ENCODE measurements around the gene ATP8A2.
"Not testable (repeated sequence)": the region's sequence is repeated elsewhere in the genome, so short reads cannot be mapped to it uniquely, and the experiment has no call there.

ATP8A2 gene

GRCh38 chr13:25371875-25372283 is at the start of gene ATP8A2:
Gene ATP8A2 (plus strand): TSS chr13:25371974. CDS start chr13:25372213, 239 bp downstream.
- DNase-seq (ENCODE audit: low read depth in 1 of 2, low spot score in 1 of 2), result no peak

- no peak for DNase-seq (ENCODE audit: low read depth in 1 of 2, low spot score in 1 of 2)
These were observed 47.7 kb upstream of the ATP8A2 start for GRCh38 chr13:25324100-25324499.

GRCh38 chr13:25329706-25330105 is 42.1 kb upstream of the ATP8A2 start:
- no peak for DNase-seq (ENCODE audit: low read depth in 1 of 2, low spot score in 1 of 2)

DNA sequence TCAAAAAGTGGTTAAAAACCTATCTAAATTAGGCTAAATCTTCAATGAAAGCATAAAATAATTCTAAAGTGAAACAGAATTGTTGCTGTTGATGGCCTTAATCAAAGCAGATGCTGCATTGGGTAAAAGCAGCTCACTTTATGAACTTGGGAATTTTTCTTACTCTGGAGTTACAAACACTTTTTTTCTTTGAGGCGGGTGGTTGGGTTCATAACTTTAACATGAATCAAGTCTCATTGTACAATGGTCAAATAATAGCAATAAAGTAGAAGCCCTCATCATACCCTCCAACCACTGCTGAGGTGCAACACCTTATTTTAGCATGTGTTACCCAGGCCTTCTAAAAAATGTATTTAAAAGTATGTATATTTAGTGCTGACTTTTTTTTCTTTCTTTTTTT is 41.2 kb upstream of the ATP8A2 start:
- no peak for DNase-seq (ENCODE audit: low read depth in 1 of 2, low spot score in 1 of 2)

DNA sequence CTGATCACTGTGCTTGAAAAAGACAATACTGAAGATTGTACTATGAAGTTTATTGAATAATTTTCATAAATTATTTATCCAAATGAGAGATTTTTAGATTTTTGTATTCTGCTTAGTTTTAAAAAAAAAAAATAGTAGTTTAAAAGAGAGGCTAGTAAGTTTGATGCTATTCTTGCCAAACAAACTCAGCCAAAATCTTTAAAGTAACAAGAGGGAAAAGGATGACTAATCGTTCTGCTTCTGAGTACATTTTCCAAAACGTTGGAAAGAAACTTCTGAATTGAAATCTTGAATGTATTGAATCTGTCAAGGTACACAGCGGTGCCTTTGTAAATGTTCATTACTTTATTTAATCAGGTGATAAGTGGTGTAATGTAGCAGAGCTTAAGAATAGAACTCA is 35.9 kb upstream of the ATP8A2 start:
- no peak for DNase-seq (ENCODE audit: low read depth in 1 of 2, low spot score in 1 of 2)

GRCh38 chr13:25345576-25345975 is 26.2 kb upstream of the ATP8A2 start:
- no peak for DNase-seq (ENCODE audit: low read depth in 1 of 2, low spot score in 1 of 2)

- no peak for DNase-seq (ENCODE audit: low read depth in 1 of 2, low spot score in 1 of 2)
These were observed 24.6 kb upstream of the ATP8A2 start for GRCh38 chr13:25347151-25347550.

- DNase-seq (ENCODE audit: low read depth in 1 of 2, low spot score in 1 of 2), result no peak
These were observed 20.4 kb upstream of the ATP8A2 start for GRCh38 chr13:25351404-25351803.

- no peak for DNase-seq (ENCODE audit: low read depth in 1 of 2, low spot score in 1 of 2)
These were observed 19.5 kb upstream of the ATP8A2 start for GRCh38 chr13:25352230-25352629.

DNA sequence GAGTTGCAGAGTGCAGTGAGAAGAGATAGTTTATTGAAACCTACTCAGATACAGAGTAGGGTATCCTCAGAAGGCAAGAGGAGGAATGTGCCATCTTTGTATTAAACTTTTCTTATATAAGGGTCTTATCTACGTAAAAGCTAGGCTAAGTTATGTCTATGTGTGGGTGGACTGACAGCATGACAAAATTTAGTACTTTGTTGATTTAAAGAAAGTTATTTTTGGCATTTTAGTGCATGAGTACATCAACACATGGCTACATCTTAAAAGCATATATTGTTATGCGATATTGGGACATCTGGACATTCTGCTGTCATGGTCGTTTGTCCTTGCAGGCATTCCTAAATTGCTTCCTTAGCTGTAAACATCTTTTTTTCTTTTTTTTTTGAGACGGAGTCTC is 19.0 kb upstream of the ATP8A2 start:
- no peak for DNase-seq (ENCODE audit: low read depth in 1 of 2, low spot score in 1 of 2)

- no peak for DNase-seq (ENCODE audit: low read depth in 1 of 2, low spot score in 1 of 2)
These were observed 18.4 kb upstream of the ATP8A2 start for GRCh38 chr13:25353344-25353743.

DNA sequence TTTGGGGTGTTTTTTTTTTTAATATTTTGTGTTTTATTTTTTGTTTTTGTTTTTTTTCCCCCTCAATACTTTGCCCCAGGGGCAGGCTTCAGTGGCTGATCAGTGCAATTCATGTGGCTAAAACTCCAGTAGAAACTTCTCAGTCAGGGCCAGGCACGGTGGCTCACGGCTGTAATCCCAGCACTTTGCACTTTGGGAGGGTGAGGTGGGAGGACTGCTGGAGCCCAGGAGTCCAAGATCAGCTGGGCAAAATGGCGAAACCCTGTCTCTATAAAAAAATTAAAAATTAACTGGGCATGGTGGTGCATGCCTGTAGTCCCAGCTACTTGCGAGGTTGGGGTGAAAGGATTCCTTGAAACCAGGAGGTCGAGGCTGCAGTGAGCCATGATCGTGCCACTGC is 17.4 kb upstream of the ATP8A2 start:
- no peak for DNase-seq (ENCODE audit: low read depth in 1 of 2, low spot score in 1 of 2)

DNA sequence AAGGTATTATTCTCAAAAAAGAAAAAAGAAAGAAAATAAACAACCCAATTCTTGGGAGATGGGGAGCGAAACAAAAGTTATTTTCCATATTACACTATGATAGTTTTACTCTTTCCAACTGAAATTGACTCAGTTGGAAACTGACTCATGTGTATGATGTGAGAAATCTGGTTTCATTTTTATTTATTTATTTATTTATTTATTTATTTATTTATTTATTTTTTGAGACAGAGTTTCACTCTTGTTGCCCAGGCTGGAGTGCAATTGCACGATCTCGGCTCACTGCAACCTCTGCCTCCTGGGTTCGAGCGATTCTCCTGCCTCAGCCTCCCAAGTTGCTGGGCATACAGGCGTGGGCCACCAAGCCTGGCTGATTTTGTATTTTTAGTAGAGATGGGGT is 11.3 kb upstream of the ATP8A2 start:
- DNase-seq (ENCODE audit: low read depth in 1 of 2, low spot score in 1 of 2), result not testable (repeated sequence)

DNA sequence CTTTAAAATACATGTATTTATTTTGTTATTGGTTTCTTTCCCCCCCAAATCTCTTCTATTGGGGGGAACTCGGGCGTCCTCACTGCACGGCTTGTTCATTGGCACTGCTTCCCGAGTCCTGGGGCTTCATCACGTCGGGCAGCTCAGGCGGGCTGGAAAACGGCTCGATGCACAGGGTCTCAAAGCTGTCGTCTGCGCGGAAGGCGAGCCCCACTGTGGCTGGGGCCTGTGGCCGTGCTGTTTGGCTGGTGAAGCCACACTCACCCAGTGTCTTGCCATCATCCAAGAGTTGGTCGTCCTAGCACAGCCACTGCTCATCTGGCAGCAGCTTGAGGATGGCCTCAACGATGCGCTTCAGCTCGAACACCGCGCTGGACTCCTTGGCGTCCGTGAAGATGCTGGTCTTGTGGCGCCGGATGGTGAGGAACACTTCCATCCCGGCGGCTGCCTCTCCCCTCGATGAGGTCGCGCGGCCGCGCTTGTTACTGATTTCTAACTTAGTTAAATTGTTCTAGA is 6.0 kb upstream of the ATP8A2 start:
- no peak for DNase-seq (ENCODE audit: low read depth in 1 of 2, low spot score in 1 of 2)

DNA sequence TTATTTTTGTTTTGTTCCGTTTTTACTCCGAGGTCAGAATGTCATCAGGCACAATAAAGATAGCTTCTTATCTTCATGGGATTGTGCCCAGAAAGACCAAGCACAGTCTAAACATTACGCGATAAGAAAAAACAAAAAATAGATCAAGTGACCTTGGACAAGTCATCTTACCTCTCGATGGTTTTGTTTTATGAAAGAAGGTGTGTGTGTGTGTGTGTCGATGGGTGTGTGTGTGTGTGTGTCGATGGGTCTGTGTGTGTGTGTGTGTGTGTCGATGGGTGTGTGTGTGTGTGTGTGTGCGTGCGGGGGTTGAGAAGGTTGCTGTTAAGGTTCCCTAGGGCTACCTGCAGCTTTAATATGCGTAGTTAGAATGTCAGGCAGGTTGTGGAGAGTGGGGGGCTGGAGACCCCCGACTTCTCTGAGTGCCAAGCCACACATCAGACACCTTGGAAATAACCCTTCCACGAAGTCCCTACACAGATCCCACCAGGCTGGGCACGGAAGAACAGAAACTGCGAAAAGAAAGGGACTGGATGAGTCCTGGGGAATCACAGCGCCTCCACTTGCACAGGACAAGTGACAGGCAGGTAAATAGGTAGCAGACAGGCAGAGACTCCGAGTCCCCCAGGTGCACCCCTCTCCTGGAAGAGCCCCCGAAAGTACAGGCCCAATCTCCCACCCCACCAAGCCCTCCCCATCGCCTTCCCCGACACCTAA is 458 bp upstream of the ATP8A2 start:
- DNase-seq (ENCODE audit: low read depth in 1 of 2, low spot score in 1 of 2), result no peak

- no peak for DNase-seq (ENCODE audit: low read depth in 1 of 2, low spot score in 1 of 2)
These were observed 709 bp downstream of the ATP8A2 start for GRCh38 chr13:25372284-25373081.

DNA sequence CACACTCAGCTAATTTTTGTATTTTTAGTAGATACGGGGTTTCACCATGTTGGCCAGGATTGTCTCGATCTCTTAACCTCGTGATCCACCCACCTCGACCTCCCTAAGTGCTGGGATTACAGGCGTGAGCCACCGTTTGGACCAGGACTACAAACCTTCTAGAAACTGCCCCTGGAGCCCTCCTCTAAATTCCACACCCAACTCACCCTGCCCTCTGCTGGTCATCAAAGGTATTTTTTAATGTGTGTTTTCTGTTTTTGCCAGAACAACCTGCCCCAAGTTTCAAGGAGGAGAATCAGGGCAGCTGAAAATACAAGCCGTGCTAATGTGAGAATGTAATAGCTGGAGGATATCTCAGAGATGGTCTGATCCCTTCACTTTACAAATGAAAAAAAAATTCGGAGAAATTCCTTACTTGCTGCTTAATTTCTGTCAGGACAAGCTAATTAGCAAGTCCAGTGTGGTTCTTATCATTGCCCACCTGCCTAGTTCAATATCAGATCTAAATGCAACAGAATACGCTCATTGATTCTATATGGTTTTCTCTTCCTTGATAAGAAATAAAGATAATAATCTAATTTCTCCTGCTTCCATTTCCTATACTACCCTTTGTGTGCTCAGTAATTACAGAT is 4.1 kb downstream of the ATP8A2 start:
- DNase-seq (ENCODE audit: low read depth in 1 of 2, low spot score in 1 of 2), result peak in 1 of 2 donors; percentile 25

DNA sequence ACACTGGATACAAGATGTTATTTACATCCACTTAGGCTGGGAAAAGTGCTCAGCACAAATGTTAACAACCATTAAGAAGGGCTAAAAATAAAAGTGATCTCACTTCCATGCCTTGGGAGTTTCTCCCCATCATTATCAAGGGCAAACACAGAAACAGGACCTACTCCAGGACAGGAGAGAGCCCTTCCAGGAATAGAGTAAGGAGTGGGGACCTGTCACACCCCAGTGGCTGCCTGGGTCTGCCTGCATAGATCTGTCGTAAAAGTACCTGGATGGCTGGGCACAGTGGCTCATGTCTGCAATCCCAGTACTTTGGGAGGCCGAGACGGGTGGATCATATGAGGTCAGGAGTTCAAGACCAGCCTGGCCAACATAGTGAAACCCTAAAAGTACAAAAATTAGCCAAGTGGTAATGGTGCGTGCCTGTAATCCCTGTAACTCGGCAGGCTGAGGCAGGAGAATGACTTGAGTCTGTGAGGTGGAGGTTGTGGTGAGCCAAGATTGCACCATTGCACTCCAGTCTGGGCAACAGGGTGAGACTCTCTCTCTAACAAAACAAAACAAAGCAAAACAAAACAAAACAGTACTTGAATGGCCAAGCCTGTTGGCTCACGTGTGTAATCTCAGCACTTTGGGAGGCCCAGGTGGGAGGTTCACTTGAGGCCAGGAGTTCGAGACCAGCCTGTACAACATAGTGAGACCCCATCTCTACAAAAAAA is 5.6 kb downstream of the ATP8A2 start:
- no peak for DNase-seq (ENCODE audit: low read depth in 1 of 2, low spot score in 1 of 2)

- DNase-seq (ENCODE audit: low read depth in 1 of 2, low spot score in 1 of 2), result no peak
These were observed 6.8 kb downstream of the ATP8A2 start for GRCh38 chr13:25378528-25378927.

- DNase-seq (ENCODE audit: low read depth in 1 of 2, low spot score in 1 of 2), result no peak
These were observed 7.2 kb downstream of the ATP8A2 start for GRCh38 chr13:25379011-25379410.

DNA sequence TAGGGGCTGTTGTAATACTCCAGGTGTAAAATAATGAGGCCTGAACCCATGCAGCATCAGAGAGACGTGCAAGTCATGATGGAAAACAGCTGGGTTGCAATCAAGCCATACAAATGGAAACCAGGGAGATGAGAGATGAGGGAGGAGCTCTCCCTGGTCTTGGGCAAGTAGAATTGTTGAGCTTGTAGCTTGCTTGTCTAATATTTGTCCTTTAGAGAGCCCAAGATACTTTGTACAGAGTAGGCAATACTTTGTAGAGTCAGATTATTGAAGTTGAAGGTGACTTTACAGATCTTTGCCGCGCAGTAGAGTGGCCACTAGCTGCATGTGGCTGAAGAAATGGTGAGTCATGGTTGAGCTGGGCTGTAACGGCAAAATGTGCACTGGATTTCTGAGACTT is 8.3 kb downstream of the ATP8A2 start:
- no peak for DNase-seq (ENCODE audit: low read depth in 1 of 2, low spot score in 1 of 2)

All from activated CD4-positive, alpha-beta T cell treated with anti-CD3 and anti-CD28 coated beads, Interleukin-2, amount 50 U/mL, for 24 hours (primary cell).